Stimulated activated CD8-positive, alpha-beta memory T cell treated with anti-CD3 and anti-CD28 coated beads, Interleukin-12 subunit alpha, Interleukin-12 subunit beta, amount 100 ng/mL, for 1 hour (primary cell): ENCODE data around the gene HSH2D.
A peak's percentile ranks its signal among the peaks of the same experiment; 100 is the strongest.
"Not testable (repeated sequence)": the region's sequence is repeated elsewhere in the genome, so short reads cannot be mapped to it uniquely, and the experiment has no call there.

Experiments
- DNase-seq: peaks from one replicate; pipeline ENCODE4 v3.0.0-alpha.2; 2020; ENCODE audit warnings: low read depth

Gene HSH2D

GRCh38 chr19:16143399-16144215, at the start of gene HSH2D:
TSS of gene HSH2D (plus strand) at chr19:16143685. CDS start at chr19:16148751, 5,066 bp downstream.
- peak; percentile 75 for DNase-seq

- no peak for DNase-seq
Measured at GRCh38 chr19:16094360-16095070, 49.0 kb upstream of the HSH2D start.

DNA sequence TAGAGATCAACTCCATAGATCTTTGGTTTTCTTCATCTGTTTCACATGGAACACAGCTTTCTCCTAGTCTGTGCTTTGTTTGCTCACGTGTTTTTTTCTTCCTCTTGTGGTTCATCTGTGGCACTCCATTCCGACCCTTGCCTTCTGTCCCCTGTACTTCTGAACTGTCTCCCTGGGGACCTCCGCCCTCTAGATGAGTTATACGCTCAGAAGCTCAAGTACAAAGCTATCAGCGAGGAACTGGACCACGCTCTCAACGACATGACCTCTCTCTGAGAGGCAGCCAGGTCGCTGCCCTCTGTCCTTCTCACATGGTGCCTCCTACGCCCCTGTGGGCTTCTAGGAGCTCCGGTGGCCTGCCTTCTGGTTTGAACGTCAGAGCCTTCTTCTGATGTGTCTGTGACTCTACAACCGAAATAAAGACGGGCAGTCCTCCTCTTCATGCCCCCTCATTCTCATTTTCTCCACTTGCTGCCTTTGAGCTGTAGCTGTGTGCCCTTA, 48.4 kb upstream of the HSH2D start:
- DNase-seq = no peak

DNA sequence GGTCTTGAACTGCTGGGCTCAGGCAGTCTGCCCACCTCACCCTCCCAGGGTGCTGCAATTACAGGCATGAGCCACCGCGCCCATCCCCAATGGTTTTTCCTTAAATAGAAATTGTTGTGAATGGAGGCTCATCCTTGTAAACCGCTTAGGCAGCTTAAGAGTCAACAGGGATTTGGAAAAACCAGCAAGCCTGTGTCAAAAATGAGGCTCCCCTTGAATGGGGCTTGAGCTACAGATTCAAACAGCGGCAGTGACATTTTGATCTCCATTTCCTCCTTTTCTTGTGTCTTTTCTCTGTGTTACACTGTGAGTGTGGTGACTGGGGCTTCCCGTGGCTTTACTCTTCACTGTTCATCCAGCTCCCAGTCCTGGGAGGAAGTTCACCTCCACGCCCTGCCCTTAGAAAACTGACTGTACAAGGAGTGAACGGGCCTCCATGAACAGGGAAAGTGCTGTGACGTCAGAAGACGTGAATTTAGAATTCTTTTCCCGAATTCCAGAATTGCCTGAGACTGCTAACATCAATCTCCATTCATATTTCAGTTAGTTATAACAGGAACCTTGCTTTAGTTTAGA, 47.1 kb upstream of the HSH2D start:
- no peak for DNase-seq

DNA sequence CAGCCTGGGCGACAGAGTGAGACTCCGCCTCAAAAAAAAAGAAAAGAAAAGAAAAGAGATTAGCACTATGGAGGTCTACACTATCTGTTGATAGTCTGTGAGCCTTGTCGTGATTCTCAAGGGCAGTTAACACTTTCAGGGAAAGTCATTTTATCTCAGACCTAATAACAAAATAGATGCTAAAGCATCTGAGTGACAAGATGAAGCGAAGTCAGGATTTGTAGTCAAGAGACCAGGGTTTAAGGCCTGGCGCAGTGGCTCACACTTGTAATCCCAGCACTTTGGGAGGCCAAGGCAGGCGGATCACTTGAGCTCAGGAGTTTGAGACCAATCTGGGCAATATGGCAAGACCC, 45.1 kb upstream of the HSH2D start:
- no peak for DNase-seq

DNA sequence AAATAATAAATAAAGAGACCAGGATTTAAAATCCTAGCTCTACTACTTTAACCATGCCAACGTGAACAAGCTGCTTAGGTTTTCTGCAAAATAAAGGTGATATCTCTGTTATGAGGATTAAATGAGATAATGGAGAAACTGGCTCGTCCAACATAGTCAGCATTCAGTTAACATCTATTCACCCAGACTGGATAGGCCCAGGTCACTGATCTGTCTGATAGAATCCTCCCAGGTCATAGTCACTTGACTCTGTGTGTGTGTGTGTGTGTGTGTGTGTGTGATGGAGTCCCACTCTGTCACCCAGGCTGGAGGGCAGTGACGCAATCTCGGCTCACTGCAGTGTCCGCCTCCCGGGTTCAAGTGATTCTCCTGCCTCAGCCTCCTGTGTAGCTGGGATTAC, 44.7 kb upstream of the HSH2D start:
- DNase-seq = no peak

DNA sequence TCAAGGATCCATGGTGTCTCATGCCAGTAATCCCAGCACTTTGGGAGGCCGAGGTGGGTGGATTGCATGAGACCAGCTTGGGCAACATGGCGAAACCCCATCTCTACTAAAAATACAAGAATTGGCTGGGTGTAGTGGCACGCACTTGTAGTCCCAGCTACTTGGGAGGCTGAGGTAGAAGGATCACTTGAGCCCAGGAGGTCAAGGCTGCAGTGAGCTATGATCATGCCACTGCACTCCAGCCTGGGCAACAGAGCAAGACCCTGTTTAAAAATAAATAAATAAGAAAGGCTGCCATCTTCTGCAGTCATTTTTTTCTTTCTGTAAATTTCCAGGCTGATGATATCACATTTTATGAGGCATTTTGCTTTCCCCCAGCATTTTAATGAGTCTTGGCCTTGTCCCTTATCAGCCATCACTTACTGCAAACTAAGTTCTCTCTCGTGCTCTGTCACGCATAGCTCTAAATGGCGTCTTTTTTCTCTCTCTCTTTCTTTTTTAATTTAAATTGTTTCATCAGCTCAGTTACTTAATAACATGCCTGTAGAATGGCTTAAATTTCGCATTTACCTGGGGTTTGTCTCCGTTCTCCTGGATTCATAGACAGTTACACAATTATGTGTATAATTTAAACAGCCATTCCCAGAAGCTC, 44.0 kb upstream of the HSH2D start:
- DNase-seq = not testable (repeated sequence)

GRCh38 chr19:16100524-16100923, 43.0 kb upstream of the HSH2D start:
- DNase-seq = no peak

DNA sequence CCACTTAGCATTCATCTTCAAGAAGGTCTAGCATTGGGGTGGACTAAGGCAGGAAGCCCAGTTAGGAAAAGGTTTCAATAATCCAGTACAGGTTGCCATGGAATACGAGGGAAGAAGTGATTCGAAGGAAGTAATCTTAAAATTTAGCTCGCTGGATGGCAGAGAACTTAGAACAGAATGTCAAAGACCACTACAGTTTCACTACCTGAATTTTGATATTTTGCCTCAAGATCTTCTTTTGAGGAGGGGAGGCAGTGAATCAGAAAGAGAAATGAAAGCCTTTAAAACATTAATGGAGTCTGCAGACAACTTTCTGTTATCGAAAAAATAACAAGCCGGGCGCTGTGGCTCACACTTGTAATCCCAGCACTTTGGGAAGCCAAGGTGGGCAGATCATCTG, 38.8 kb upstream of the HSH2D start:
- no peak for DNase-seq

- DNase-seq = no peak
Measured at GRCh38 chr19:16106121-16106520, 37.4 kb upstream of the HSH2D start.

- DNase-seq = peak; percentile 97
Measured at GRCh38 chr19:16111160-16111908, 32.2 kb upstream of the HSH2D start, which contains the start of gene RAB8A. TSS of gene RAB8A (plus strand) at chr19:16111889. CDS start at chr19:16111902, 13 bp downstream.

DNA sequence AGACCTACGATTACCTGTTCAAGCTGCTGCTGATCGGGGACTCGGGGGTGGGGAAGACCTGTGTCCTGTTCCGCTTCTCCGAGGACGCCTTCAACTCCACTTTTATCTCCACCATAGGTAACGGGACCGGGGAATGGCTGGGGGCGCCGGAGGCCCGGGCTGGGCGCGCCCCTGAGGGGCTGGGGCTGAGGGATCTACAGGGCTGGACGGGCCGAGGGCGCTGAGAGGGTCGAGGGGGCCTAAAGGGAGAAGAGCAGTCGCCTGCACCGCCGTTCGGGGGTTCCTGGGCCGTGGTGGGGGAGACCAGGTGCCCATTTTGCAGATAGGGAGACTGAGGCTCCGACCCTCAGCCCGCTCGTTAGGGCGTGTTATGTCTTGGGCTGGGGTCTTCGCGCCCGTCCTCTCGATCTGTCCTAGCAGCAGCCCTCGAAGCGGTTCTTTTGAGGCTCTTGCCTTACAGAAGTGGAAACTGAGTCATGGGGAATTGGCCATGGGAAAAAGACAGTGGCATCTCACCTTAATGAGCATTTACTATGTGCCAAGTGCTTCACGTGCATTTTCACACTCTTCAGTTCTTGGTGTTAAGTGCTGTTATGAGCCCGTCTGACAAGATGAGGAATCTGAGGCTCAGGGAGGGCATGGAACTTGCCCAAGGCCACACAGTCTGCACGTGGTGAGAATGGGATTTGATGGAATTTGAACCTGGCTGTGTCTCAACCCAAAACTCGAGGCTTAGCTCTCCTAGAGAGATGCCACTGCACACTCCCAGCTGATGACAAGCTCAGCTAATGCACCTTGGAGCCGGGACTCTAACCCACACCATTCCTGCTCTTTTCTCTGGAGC, 31.4 kb upstream of the HSH2D start:
- DNase-seq = no peak

- DNase-seq = no peak
Measured at GRCh38 chr19:16112778-16113177, 30.7 kb upstream of the HSH2D start.

DNA sequence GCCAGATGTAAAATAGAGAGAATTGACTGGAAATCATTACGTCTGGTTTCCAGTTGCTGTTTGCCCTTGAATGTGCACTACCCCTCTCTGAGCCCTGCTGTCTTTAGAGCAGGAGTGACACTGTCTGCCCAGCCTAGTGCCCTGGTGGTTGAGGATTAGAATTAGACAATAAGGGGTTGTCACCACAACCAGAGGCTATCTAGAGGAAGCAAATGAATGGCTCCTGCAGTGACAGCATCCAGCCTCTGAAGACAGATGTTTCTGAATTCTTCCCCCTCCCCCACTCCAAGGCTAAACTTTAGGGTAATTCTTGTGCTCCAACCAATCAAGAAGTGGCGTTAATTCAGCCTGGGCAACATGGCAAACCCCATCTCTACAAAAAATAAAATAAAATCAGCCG, 29.8 kb upstream of the HSH2D start:
- no peak for DNase-seq

- no peak for DNase-seq
Measured at GRCh38 chr19:16115301-16116039, 28.0 kb upstream of the HSH2D start.

GRCh38 chr19:16116067-16116466, 27.4 kb upstream of the HSH2D start:
- no peak for DNase-seq

- no peak for DNase-seq
Measured at GRCh38 chr19:16117594-16118033, 25.9 kb upstream of the HSH2D start.

GRCh38 chr19:16118489-16119033, 24.9 kb upstream of the HSH2D start:
- DNase-seq = no peak

DNA sequence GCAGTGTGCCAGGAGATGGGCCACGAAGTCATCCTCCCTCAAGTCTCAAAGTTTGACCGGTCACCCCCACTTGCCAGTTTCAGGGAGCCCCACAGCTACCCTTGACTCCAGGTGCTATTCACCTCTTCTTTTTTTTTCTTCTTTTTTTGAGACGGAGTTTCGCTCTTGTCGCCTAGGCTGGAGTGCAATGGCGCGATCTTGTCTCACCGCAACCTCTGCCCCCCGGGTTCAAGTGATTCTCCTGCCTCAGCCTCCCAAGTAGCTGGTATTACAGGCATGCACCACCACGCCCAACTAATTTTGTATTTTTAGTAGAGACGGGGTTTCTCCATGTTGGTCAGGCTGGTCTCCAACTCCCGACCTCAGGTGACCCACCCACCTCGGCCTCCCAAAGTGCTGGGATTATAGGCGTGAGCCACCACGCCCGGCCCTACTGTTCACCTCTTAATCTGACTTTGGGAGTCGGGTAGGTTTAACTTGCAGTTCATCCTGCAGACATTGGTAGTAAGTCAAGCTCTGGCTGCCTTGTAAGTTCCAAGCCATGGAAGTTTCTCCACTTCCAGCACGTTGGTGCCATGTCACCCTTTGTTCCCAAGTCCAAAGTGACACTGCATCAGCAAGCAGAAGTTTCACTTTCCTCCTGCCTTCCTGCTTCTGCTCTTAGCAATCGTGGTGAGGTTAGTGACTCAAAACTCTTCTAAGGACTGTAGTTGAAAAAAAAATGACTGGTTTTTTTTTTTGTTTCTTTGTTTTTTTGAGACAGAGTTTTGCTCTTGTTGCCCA, 24.2 kb upstream of the HSH2D start:
- not testable (repeated sequence) for DNase-seq
